Adrenal gland (tissue), 5 donors: Measurements from ENCODE around the gene NRP1.

ENCODE experiments used
- POLR2A ChIP-seq, 2 donors: fragments of 450-650 bp; IDR thresholded peaks; one replicate each; pipeline ENCODE4 v1.6.1; 2017; ENCODE audit warnings: antibody characterized with exemption in 2 of 2, mild to moderate bottlenecking in 2 of 2, moderate library complexity in 1 of 2
- TF ChIP-seq, protein P1 (sequence below), 6 experiments: fragments of 450-650 bp in 4 of 6; fragments of 200-600 bp in 2 of 6; sonication (generic) in 1 of 6; IDR thresholded peaks; 1 replicate in 5 of 6; 2 replicates in 1 of 6; pipeline versions ENCODE4 v1.5.1 to v1.8.0; 2016 to 2021; ENCODE audit warnings: antibody characterized with exemption in 6 of 6, mild to moderate bottlenecking in 2 of 6, moderate library complexity in 1 of 6
- donor health status: DM: no; HTN: no; CAD: no.

DNA sequence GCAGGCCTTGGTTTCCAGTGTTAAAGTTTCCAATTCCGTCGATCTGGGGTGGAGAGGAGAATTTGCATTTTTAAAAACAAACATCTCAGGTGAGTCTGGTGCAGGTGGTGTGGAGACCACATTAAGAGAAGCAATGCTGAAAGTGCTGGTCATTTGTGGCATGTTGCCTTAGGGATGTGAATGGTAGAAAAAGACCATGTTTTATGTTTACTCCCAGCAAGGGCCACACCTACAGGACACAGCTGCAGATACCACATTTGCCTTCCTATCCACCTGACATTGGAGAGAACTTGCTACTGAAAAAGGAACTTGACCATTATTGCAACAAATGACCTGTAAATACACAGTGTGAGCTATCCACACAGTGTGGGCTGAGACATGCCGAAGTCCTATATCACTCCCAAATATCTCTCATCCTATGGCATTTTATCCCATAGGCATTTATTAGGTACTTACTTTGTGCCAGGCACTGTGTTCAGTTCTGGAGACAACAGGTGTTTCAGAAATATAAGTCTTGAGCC lies 183.1 kb downstream of the NRP1 start:
- TF ChIP-seq, protein P1, sequence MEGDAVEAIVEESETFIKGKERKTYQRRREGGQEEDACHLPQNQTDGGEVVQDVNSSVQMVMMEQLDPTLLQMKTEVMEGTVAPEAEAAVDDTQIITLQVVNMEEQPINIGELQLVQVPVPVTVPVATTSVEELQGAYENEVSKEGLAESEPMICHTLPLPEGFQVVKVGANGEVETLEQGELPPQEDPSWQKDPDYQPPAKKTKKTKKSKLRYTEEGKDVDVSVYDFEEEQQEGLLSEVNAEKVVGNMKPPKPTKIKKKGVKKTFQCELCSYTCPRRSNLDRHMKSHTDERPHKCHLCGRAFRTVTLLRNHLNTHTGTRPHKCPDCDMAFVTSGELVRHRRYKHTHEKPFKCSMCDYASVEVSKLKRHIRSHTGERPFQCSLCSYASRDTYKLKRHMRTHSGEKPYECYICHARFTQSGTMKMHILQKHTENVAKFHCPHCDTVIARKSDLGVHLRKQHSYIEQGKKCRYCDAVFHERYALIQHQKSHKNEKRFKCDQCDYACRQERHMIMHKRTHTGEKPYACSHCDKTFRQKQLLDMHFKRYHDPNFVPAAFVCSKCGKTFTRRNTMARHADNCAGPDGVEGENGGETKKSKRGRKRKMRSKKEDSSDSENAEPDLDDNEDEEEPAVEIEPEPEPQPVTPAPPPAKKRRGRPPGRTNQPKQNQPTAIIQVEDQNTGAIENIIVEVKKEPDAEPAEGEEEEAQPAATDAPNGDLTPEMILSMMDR (IDR thresholded peaks at IDR 0.05): no peak
- TF ChIP-seq POLR2A (IDR thresholded peaks at IDR 0.05): no peak
